ENCODE data around the gene CYTL1. TPM values are rescaled to one million over a fixed set of nuclear protein-coding genes. Genes with fewer than 3 reads are reported as not detected.

CYTL1 gene
- polyA plus RNA-seq, 3 donors = 6.4 to 7.3 (median 6.7) TPM

GRCh38 chr4:4979971-4980370 lies 39.3 kb downstream of the CYTL1 start:
- no peak for DNase-seq

GRCh38 chr4:4974727-4975126 lies 44.5 kb downstream of the CYTL1 start:
- no peak for DNase-seq

GRCh38 chr4:4971796-4972195 lies 47.5 kb downstream of the CYTL1 start:
- no peak for DNase-seq

GRCh38 chr4:4969298-4969697 lies 50.0 kb downstream of the CYTL1 start:
- no peak for DNase-seq

- DNase-seq = no peak
These were observed 51.0 kb downstream of the CYTL1 start for GRCh38 chr4:4968161-4968725.

Other genes with a start within 250 kb of the CYTL1 start
- 1 to 10 TPM in 2 of 3 donors, under 1 TPM in 1; 0.84 to 1.1 (median 1.1) TPM for gene MSX1, start 159.8 kb downstream of the CYTL1 start, polyA plus RNA-seq (ENCODE audit: insufficient read length in 3 of 3)
- gene STK32B, start 32.0 kb upstream of the CYTL1 start, polyA plus RNA-seq (ENCODE audit: insufficient read length in 3 of 3) = 10 to 100 TPM in 1 of 3 donors, 1 to 10 TPM in 2; 7.2 to 10.6 (median 8.4) TPM